GM19193 (cell line): Measurements from ENCODE around the gene FLT1.

Experiments used
- POLR2A ChIP-seq: IDR thresholded peaks from 4 replicates; pipeline ENCODE4 v1.6.1; 2011; ENCODE audit not compliant: insufficient read depth, insufficient read length; ENCODE audit errors: extremely low read depth

The FLT1 gene

GRCh38 chr13:28442839-28443238 is 52.1 kb downstream of the FLT1 start:
- TF ChIP-seq POLR2A: no peak

- no peak for TF ChIP-seq POLR2A
Measured at GRCh38 chr13:28441529-28441928, 53.4 kb downstream of the FLT1 start.

- TF ChIP-seq POLR2A: no peak
Measured at GRCh38 chr13:28440774-28441504, 54.0 kb downstream of the FLT1 start.

- no peak for TF ChIP-seq POLR2A
Measured at GRCh38 chr13:28438598-28439334, 56.2 kb downstream of the FLT1 start.

- no peak for TF ChIP-seq POLR2A
Measured at GRCh38 chr13:28438067-28438466, 56.9 kb downstream of the FLT1 start.

GRCh38 chr13:28435917-28436316 is 59.0 kb downstream of the FLT1 start:
- no peak for TF ChIP-seq POLR2A

- TF ChIP-seq POLR2A: no peak
Measured at GRCh38 chr13:28434926-28435325, 60.0 kb downstream of the FLT1 start.

GRCh38 chr13:28432816-28433560 is 61.9 kb downstream of the FLT1 start:
- TF ChIP-seq POLR2A: no peak

- peak; percentile 55 for TF ChIP-seq POLR2A
Measured at GRCh38 chr13:28429685-28430290, 65.1 kb downstream of the FLT1 start.

GRCh38 chr13:28429096-28429495 is 65.8 kb downstream of the FLT1 start:
- no peak for TF ChIP-seq POLR2A

- TF ChIP-seq POLR2A: no peak
Measured at GRCh38 chr13:28426381-28426780, 68.5 kb downstream of the FLT1 start.

- TF ChIP-seq POLR2A: no peak
Measured at GRCh38 chr13:28425793-28426192, 69.1 kb downstream of the FLT1 start.

GRCh38 chr13:28424541-28424940 is 70.4 kb downstream of the FLT1 start:
- TF ChIP-seq POLR2A: no peak

- peak; percentile 47 for TF ChIP-seq POLR2A
Measured at GRCh38 chr13:28423010-28423409, 71.9 kb downstream of the FLT1 start.

- no peak for TF ChIP-seq POLR2A
Measured at GRCh38 chr13:28421676-28422410, 73.1 kb downstream of the FLT1 start.

- TF ChIP-seq POLR2A: no peak
Measured at GRCh38 chr13:28420704-28421103, 74.2 kb downstream of the FLT1 start.
